GM19193 (cell line): Measurements from ENCODE around the gene UST.

Source experiments
- POLR2A ChIP-seq: IDR thresholded peaks from 4 replicates; pipeline ENCODE4 v1.6.1; 2011; ENCODE audit not compliant: insufficient read depth, insufficient read length; ENCODE audit errors: extremely low read depth

UST gene

GRCh38 chr6:148746363-148747144, at the start of gene UST:
Gene UST (plus strand): TSS chr6:148747030. CDS start chr6:148747431, 401 bp downstream.
- TF ChIP-seq POLR2A = no peak

GRCh38 chr6:148697895-148698440, 48.9 kb upstream of the UST start:
- no peak for TF ChIP-seq POLR2A

- TF ChIP-seq POLR2A = no peak
Measured at GRCh38 chr6:148698671-148699180, 48.1 kb upstream of the UST start.

GRCh38 chr6:148700047-148700715, 46.6 kb upstream of the UST start:
- TF ChIP-seq POLR2A = no peak

- TF ChIP-seq POLR2A = no peak
Measured at GRCh38 chr6:148700741-148701311, 46.0 kb upstream of the UST start.

DNA sequence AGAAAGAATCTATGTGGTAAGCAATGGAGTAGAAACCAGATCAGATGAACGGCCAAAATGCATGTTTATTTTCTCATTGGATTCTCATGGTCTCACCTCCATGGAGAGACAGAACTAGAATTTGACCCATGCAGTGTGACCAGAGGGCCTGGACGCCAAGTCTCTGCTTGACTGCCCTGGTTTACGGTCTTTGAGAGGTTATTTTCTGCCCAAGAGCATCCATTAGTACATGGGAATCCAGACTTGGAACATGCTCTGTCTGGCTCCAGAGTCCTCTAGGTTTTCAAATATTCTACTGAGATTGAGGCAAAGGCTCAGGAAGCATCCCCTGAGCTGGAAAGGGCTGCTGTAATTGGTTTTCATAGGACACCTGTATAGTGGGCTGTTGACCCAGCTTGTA, 45.5 kb upstream of the UST start:
- TF ChIP-seq POLR2A = no peak

- no peak for TF ChIP-seq POLR2A
Measured at GRCh38 chr6:148703900-148704299, 42.9 kb upstream of the UST start.

- no peak for TF ChIP-seq POLR2A
Measured at GRCh38 chr6:148704400-148705246, 42.2 kb upstream of the UST start.

DNA sequence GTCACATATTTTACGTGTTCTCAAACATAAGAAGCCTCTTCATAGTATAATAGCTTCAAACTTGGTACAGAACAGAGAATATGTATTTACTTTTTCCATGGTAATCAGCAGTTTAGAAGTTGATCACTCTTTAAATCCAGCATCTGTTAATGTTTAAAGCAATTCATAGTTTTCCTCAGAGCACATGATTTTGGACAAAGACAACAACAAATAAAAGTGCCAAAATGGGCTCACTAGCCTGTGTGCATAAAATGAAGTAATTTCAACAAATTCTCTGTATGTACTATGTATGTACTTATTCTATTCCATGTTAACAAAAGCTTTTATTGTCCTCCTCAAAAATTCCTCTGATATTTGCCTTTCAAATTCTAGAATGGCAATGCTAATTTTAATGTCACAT, 38.1 kb upstream of the UST start:
- TF ChIP-seq POLR2A = no peak

DNA sequence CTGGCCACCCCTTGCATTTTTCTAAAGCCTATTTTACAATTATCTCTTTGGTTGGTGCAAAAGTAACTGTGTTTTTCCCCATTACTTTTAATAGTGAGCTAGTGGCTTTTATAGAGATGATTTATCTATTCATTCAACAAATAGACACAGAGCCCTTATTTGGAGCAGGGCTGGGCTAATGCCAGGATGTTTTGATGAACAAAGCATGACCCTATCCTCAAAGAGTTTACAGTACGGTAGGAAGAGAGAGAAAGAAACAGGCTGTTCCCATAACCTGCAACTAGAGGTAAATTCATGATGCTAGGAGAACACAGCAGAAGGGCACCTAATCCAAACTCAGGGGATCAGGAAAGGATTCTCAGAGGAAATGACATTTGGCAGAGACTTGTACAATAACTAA, 37.3 kb upstream of the UST start:
- no peak for TF ChIP-seq POLR2A

- TF ChIP-seq POLR2A = no peak
Measured at GRCh38 chr6:148711833-148712654, 34.8 kb upstream of the UST start.

DNA sequence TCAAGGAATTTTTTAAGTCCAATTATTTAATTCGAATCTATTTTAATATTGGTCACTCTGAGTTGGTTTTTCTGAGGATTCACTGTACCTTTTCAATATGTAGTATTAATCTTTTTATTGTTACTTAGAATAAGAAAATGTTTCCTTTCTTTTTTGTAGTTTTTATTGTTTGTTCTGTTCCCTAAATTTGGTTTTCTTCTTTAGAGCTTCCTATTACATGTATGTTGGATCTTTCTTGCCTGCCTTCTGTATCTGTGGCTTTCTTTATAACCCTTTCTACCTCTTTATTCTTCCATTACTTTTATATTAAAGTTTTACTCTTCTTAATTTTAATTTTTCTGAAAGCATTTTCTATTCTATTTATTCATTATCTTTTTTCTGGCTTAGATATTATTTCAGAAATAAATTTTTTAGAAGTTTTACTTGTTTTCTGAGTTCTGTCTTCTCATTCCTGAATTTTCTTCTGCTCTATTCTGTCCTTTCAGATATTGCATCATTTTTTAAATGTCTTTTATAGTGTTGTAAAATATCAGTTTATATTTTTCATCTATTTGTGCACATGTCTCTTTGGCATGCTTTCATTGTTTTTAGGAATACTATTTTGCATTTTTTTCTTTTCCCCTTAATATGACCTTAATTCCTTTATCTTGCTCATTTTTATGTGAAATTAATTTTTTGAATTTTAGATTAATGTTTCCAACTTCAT, 33.6 kb upstream of the UST start:
- no peak for TF ChIP-seq POLR2A

- no peak for TF ChIP-seq POLR2A
Measured at GRCh38 chr6:148713921-148714320, 32.9 kb upstream of the UST start.

- TF ChIP-seq POLR2A = no peak
Measured at GRCh38 chr6:148716811-148717210, 30.0 kb upstream of the UST start.

- no peak for TF ChIP-seq POLR2A
Measured at GRCh38 chr6:148720406-148720805, 26.4 kb upstream of the UST start.
